GM12801 (cell line): Measurements from ENCODE around the gene DELE1.

Experiments
- TF ChIP-seq, protein P1 (sequence below): IDR thresholded peaks from one replicate; pipeline ENCODE4 v1.5.1; 2011; ENCODE audit warnings: control low read depth; ENCODE audit not compliant: insufficient read length; ENCODE audit errors: extremely low read depth

DELE1 gene

DNA sequence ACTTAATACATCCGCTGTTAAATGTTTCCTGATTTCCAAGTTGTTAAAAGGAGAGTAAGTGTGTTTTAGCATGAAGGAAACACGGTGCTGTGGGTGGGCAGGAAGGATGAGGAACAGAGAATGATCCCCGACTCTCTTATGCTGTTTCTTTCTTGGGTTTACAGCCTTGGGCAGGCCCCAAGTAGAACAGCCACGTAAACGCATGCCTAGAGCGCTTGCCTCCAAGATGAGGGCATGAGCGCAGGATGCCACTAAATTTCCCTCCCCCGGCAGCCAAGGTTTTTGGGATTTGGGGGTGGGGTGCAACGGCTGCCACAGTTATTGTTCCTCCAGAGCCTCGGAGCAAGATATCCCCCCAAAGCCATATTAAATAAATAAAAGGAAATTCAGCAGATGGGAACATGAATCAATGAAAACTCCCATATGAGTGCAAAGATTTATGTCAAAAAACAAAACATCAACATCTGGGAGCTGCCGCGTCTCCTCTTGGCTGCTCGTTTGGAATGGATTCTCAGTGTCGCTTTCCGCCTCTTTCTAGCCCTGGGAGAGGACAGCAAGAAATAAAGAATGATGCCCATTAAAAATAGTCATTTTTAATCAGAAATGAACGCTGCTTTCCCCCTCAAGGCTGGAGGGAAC is 10.0 kb upstream of the DELE1 start:
- TF ChIP-seq, protein P1, sequence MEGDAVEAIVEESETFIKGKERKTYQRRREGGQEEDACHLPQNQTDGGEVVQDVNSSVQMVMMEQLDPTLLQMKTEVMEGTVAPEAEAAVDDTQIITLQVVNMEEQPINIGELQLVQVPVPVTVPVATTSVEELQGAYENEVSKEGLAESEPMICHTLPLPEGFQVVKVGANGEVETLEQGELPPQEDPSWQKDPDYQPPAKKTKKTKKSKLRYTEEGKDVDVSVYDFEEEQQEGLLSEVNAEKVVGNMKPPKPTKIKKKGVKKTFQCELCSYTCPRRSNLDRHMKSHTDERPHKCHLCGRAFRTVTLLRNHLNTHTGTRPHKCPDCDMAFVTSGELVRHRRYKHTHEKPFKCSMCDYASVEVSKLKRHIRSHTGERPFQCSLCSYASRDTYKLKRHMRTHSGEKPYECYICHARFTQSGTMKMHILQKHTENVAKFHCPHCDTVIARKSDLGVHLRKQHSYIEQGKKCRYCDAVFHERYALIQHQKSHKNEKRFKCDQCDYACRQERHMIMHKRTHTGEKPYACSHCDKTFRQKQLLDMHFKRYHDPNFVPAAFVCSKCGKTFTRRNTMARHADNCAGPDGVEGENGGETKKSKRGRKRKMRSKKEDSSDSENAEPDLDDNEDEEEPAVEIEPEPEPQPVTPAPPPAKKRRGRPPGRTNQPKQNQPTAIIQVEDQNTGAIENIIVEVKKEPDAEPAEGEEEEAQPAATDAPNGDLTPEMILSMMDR, result no peak

DNA sequence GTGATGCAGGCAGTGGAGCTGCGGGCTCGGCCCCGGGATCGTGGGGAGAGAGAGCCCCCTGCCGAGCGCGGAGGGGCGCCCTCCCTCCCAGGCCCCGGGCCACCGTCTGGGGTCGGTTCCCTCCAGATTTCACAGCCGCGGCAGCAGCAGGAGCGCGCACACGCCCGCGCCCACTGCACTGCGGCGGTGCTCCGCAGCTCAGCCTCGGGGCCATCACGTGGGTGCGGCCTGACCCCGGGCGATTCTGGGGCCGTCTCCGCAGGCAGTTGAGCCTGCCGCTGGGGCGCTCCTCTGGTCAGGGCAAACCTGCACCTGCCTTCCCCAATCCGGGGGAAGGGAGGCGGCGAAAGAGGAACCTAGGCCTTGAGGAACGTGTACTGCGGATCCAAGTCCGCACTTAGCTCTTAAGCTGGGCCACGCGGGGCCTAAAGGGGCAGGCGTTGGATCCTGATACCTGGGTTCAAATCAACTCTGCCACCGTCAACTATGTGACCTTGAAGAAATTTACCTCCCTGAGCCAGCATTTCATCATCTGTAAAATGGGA is 9.4 kb upstream of the DELE1 start:
- TF ChIP-seq, protein P1, result no peak

DNA sequence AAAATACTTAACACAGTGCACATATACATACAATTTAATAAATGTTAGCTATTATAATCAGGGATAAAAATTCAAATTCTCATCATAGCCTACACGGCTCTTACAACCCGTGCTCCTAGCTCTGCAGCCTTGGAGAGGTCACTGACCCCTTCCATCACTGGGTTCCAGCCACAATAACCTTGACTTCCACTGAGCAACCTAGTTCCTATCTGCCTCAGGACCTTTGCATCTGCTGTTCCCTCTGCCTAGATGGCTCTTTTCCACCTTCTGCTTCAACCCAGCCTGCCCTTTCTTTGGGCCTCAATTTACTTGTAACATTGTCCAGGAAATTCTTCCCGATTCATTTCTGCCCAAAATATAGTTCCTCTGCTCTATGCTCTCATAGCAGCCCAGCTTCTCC is 8.9 kb upstream of the DELE1 start:
- TF ChIP-seq, protein P1, result no peak

DNA sequence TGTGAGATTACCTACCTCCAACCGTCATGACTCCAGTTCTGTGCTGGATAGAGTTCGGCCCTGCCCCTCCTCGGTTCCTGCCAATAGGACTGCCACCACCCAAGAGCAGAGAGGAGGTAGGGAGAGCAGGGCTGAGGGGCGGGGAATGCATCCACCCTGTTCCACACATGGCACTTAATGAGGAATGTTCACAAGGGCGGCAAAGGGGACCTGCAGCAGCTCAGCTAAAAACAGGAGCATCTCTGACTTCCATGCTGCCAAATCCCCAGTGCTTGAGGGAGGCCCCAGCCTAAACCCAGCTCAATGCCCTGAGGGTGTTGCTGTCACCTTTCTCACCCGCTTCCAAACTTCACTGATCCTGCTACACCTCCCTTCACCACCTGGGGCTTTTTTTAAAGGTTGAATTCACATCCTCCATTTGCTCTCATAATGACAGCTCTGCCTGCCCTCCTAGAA is 7.8 kb upstream of the DELE1 start:
- TF ChIP-seq, protein P1, result no peak

DNA sequence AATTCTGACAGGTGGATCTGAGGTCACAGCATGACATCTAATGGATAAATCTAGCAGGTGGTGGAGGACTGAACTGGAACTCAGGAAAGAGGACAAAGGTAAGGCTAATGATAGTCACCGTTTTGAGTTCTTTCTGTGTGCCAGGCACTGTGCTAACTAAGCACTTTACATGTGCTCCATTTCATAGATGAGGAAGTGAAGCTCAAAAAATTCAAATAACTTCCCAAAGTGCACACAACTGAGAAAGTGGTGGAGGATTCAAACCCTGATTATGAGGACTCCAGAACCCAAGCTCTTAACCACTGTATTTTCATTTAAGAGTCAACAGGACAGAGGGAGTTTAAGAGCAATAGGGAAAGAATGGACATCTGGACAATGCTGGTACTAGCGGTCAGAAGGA is 7.1 kb upstream of the DELE1 start:
- TF ChIP-seq, protein P1, result no peak

DNA sequence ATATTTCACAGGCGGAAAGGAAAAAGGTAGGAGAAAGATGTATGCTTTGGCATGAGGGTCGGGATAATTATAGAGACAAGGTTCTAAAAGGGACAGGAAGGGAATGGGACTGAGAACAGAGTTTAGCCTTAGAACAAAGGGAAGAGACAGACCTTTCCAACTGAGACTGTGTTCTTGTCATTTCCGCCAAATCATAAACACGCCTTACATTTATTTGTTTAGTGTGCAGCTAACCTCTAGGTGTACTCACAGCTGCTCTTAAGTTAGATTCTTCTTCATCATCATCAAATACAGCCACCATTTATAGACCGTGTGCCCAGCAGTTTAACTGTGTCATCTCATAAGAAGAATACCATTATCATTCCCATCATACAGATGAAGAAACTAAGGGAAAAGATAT is 5.9 kb upstream of the DELE1 start:
- TF ChIP-seq, protein P1, result no peak

DNA sequence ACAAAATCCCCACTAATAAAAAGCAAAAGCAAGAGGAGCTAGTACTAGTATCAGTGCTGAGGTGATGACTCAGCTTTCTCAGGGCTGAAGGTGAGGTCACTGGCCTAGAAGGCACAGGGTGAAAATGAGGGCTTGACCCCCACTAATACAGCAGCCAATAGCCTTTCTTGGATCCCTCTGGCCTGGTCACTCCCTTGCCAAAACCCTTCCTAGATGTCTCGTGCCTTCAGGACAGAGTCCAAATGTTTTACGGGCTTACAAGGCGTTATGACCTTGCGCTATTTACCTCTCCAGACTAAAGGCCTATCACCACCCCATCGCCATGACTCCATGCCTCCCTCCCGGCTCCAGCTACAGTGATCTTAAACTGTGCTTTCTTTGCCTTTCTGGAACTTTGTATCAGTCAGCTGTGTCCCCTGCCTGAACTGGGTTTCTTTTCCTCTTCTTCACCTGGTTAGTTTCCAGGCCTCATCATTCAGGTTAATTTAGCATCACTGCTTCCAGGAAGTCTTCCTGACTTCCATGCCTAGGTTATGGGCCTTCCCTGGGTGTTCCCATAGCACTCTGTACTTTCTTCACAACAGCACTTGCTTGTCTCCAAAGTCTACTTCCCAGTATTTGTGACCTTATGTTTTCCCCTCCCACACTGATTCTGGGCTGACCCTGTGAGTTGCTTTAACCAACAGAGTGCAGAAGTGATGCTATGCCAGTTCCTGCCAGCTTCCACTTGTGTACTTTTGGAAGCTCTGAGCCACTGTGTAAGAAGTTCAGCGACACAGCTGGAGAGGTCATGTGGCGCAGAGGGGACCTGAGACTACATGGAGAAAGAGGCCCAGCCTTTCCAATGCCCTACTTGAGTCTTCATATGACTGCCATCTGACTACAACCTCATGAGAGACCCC is 4.2 kb upstream of the DELE1 start:
- TF ChIP-seq, protein P1, result no peak
